Measurements from ENCODE around the gene KRTAP16-1. TPM values are rescaled to one million over a fixed set of nuclear protein-coding genes. Genes with fewer than 3 reads are reported as not detected.
"Not testable (repeated sequence)": the region's sequence is repeated elsewhere in the genome, so short reads cannot be mapped to it uniquely, and the experiment has no call there.

KRTAP16-1 gene
- total and polyA plus RNA-seq, 10 of the 15 experiments (the other 5 are each of a cell fraction or from before 2014, with no cell fraction given): 0.23 TPM; not detected in 9

- POLR2A ChIA-PET: no interaction called here
- TF ChIP-seq RB1 (IDR thresholded peaks at IDR 0.05; ENCODE audit: borderline replicate concordance) (no peak), BHLHE40 (IDR thresholded peaks at IDR 0.05; ENCODE audit: borderline replicate concordance in 1 of 2, low read depth in 2 of 2, low read length in 1 of 2) (no peak)
- RAD21 ChIA-PET (ENCODE audit: unreplicated experiment): no interaction called here
- no peaks in the 10 kb centered on the region for H3K79me2 ChIP-seq (ENCODE audit: control insufficient read depth, insufficient read depth, low read length)
- in situ Hi-C loops (cut with MboI): no loop called here
- H3K9ac ChIP-seq (ENCODE audit: control insufficient read depth, insufficient read depth, low read length): no peak overlapping the region
- no peaks in the 10 kb centered on the region; the same call in 2 of the 3 replicates for H3K9me3 ChIP-seq (replicated peaks; ENCODE audit: control insufficient read depth, insufficient read depth, low read length)
- BruUV-seq (replicated peaks): no TSS peak
- SMC1A ChIA-PET (ENCODE audit: uncharacterized antibody, unreplicated experiment): interaction anchor here (0.6 kb wide), 1 partner anchor 69 kb away, joined by 3 read pairs; no protein-coding TSS in a partner anchor
- no peaks in the 10 kb centered on the region; a peak in 1 of 4 replicates for H3K27me3 ChIP-seq (replicated peaks in 1 of 2; ENCODE audit: control insufficient read depth in 2 of 2, insufficient read depth in 2 of 2, low read length in 1 of 2)
- no peak overlapping the region for H3K4me3 ChIP-seq
- no peak overlapping the region for H2AFZ ChIP-seq (ENCODE audit: control insufficient read depth, low read depth, low read length)
- ATAC-seq (no peak), FAIRE-seq (no peak), DNase-seq (ENCODE audit: low read depth, low spot score) (no peak)
- no peaks in the 10 kb centered on the region for H4K20me1 ChIP-seq (ENCODE audit: control insufficient read depth, insufficient read depth)
- intact Hi-C loops (cut with micrococcal nuclease; ENCODE audit: unreplicated experiment): no loop called here
- H3K4me1 ChIP-seq (ENCODE audit: control insufficient read depth, insufficient read depth, low read length): no peaks in the 10 kb centered on the region
- WGBS (ENCODE audit: insufficient coverage, insufficient replicate concordance, low lambda C conversion rate, missing lambda C conversion rate): 15% methylated on average over 2 of the region's 2 CpGs
- no peak overlapping the region for H3K4me2 ChIP-seq (ENCODE audit: control insufficient read depth, insufficient read depth)
- H3K36me3 ChIP-seq (ENCODE audit: control insufficient read depth in 2 of 2, insufficient read depth in 2 of 2, low read length in 1 of 2): no peaks in the 10 kb centered on the region
- CTCF ChIA-PET: no interaction called here
- H3K27ac ChIP-seq (ENCODE audit: control insufficient read depth, insufficient read depth): no peak overlapping the region
Observed at GRCh38 chr17:41351177-41351576, 42.1 kb upstream of the KRTAP16-1 start.

- H3K4me3 ChIP-seq; H3K79me2 ChIP-seq (ENCODE audit: control insufficient read depth, insufficient read depth, low read length); H3K9me3 ChIP-seq (replicated peaks; ENCODE audit: control insufficient read depth, insufficient read depth, low read length); FAIRE-seq; intact Hi-C loops (cut with micrococcal nuclease; ENCODE audit: unreplicated experiment); H3K36me3 ChIP-seq (ENCODE audit: control insufficient read depth in 2 of 2, insufficient read depth in 2 of 2, low read length in 1 of 2); H3K27ac ChIP-seq (ENCODE audit: control insufficient read depth, insufficient read depth); POLR2A ChIA-PET; H2AFZ ChIP-seq (ENCODE audit: control insufficient read depth, low read depth, low read length); ATAC-seq; in situ Hi-C loops (cut with MboI); H3K27me3 ChIP-seq (replicated peaks in 1 of 2; ENCODE audit: control insufficient read depth in 2 of 2, insufficient read depth in 2 of 2, low read length in 1 of 2); CTCF ChIA-PET; H3K9ac ChIP-seq (ENCODE audit: control insufficient read depth, insufficient read depth, low read length); H3K4me2 ChIP-seq (ENCODE audit: control insufficient read depth, insufficient read depth); BruUV-seq (replicated peaks); H4K20me1 ChIP-seq (ENCODE audit: control insufficient read depth, insufficient read depth); H3K4me1 ChIP-seq (ENCODE audit: control insufficient read depth, insufficient read depth, low read length); RAD21 ChIA-PET (ENCODE audit: unreplicated experiment); DNase-seq (ENCODE audit: low read depth, low spot score): not testable (repeated sequence)
- SMC1A ChIA-PET (ENCODE audit: uncharacterized antibody, unreplicated experiment): interaction anchor here (0.9 to 1.2 kb wide), 2 partner anchors 10 to 21 kb away, joined by 3 read pairs; no protein-coding TSS in a partner anchor
- WGBS (ENCODE audit: insufficient coverage, insufficient replicate concordance, low lambda C conversion rate, missing lambda C conversion rate): 42% methylated on average over 16 of the region's 16 CpGs
Observed at GRCh38 chr17:41350381-41350878, 41.3 kb upstream of the KRTAP16-1 start, which contains the start of gene KRT33A. Gene KRT33A (minus strand): TSS chr17:41350828. CDS start chr17:41350767, 61 bp downstream.
